Choroid plexus epithelial cell (primary cell): ENCODE measurements around the gene SPECC1.

Source experiments
- DNase-seq: peaks from one replicate; pipeline ENCODE4 v3.0.0-alpha.2; 2010; ENCODE audit warnings: low read depth
- H3K4me3 ChIP-seq: 2 replicates; pipeline ENCODE4 v1.5.1; 2011; ENCODE audit warnings: low read depth, mild to moderate bottlenecking, control low read depth, low read length, moderate library complexity
- CTCF ChIP-seq: conservative IDR thresholded peaks from 2 replicates; pipeline ENCODE4 v1.5.1; 2011; ENCODE audit warnings: low read depth, mild to moderate bottlenecking, control low read depth, inconsistent platforms, low read length, moderate library complexity

SPECC1 gene

GRCh38 chr17:20143740-20144139 lies 134.6 kb downstream of the SPECC1 start:
- H3K4me3 ChIP-seq: no peak overlapping the region
- no peak for DNase-seq
- no peak for TF ChIP-seq CTCF

GRCh38 chr17:20145567-20145966 lies 136.4 kb downstream of the SPECC1 start:
- DNase-seq: no peak
- no peak overlapping the region for H3K4me3 ChIP-seq
- no peak for TF ChIP-seq CTCF

GRCh38 chr17:20149251-20149650 lies 140.1 kb downstream of the SPECC1 start:
- no peak overlapping the region for H3K4me3 ChIP-seq
- TF ChIP-seq CTCF: no peak
- DNase-seq: no peak

GRCh38 chr17:20151174-20151573 lies 142.0 kb downstream of the SPECC1 start:
- DNase-seq: no peak
- no peak for TF ChIP-seq CTCF
- no peak overlapping the region for H3K4me3 ChIP-seq

GRCh38 chr17:20153231-20153630 lies 144.1 kb downstream of the SPECC1 start:
- no peak overlapping the region for H3K4me3 ChIP-seq
- DNase-seq: no peak
- TF ChIP-seq CTCF: no peak

GRCh38 chr17:20154286-20155000 lies 145.3 kb downstream of the SPECC1 start:
- no peak for DNase-seq
- no peak overlapping the region for H3K4me3 ChIP-seq
- TF ChIP-seq CTCF: no peak

GRCh38 chr17:20155258-20156195 lies 146.4 kb downstream of the SPECC1 start:
- H3K4me3 ChIP-seq: peak overlapping the region; percentile 77
- TF ChIP-seq CTCF: no peak
- DNase-seq: peak; percentile 98
